ENCODE results near the gene PARP12. TPM values are rescaled to one million over a fixed set of nuclear protein-coding genes. Genes with fewer than 3 reads are reported as not detected.

PARP12 gene
- total RNA-seq, 2 donors from 2014 or later, result 17.4 to 43.6 TPM

Other genes starting within 250 kb of the PARP12 start
- 10 to 100 TPM; 17.8 to 22.0 TPM for gene TBXAS1, start 233.7 kb downstream of the PARP12 start, total RNA-seq
- gene KDM7A, start 114.0 kb upstream of the PARP12 start, total RNA-seq, result 10 to 100 TPM; 31.1 to 48.7 TPM